HG03469 (cell line): ENCODE data around the gene CRTC2.
A peak's percentile ranks its signal among the peaks of the same experiment; 100 is the strongest.

Experiments
- ATAC-seq: cut with Tn5 transposase; IDR thresholded peaks from one replicate; pipeline ENCODE4 v1.9.1; 2021; ENCODE audit warnings: mild to moderate bottlenecking, moderate library complexity, moderate number of reproducible peaks; ENCODE audit not compliant: unreplicated experiment

CRTC2 gene

DNA sequence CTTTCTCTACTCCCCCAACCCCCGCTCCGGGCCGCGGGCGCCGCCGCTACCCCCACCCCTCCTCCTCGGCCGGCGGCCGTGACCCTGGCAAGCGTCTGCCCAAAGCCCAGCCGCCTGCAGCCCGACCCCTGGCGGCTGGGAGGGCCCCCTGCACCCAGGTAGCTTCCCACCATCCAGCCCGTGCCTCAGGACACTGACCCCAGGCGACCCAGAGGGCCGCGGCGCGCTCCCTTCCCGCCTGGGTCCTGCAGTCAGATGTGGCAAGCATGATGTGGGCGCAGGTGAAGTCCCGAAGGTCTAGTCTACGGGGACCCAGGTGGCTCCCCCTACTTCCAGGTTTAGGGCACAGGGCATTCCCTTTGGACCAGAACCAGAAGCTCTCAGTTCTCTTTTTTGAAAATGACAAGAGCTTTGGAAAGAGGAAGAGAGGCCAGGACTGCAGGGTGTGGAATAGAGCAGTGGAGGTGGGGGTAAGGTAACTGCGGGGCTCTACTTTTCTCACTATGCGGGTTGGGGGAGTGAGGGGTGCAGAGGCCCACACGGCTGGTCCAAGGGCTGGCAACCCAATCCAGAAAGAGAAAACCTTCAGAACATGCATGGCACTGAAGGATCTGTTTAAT, 11.7 kb downstream of the CRTC2 start, which contains the start of gene DENND4B:
Gene DENND4B (minus strand): TSS at position 97 of the 620 bp plus-strand sequence. CDS start 2,344 bp downstream, outside the sequence.
- ATAC-seq, result peak; percentile 36

DNA sequence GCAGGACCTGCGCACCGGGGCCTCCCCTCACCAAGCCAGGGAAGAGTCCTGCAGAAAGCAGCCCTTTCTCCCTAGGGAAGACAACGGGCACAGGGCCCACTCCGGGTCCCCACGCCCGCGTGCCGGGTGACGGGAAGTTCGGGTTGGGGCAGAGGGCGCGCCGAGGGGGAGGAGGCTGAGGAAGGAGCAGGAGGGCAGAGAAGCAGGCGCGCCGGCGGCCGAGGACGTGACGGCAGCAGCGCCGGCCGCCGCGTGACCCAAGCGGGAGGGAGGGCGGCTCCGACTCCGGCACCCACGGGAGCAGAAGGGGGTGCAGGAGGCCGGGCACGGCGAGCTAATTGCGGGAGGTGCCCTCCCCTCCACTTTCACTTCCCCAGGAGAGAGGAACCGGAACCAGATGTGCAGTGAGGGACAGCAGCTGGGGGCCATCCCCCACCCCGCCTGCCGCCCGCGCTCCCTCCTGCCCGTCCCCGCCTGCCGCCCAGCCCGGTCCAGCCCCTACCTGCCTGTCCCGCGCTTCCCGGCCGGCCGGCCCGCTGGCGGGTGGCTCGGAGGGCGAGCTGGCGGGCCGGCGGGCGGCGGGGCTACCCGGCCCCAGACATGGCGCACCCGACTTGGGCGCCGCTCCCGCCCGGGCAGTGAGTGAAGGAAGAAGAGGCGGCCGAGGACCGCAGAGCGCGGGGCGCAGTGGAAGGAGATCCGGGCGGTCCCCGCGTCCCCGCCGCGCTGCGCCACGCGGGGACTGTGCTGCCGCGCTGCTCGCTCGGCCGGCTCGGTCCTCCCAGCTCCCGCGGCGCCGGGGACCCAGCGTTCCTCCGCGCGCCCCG, 12.4 kb downstream of the CRTC2 start:
- ATAC-seq, result peak; percentile 41

DNA sequence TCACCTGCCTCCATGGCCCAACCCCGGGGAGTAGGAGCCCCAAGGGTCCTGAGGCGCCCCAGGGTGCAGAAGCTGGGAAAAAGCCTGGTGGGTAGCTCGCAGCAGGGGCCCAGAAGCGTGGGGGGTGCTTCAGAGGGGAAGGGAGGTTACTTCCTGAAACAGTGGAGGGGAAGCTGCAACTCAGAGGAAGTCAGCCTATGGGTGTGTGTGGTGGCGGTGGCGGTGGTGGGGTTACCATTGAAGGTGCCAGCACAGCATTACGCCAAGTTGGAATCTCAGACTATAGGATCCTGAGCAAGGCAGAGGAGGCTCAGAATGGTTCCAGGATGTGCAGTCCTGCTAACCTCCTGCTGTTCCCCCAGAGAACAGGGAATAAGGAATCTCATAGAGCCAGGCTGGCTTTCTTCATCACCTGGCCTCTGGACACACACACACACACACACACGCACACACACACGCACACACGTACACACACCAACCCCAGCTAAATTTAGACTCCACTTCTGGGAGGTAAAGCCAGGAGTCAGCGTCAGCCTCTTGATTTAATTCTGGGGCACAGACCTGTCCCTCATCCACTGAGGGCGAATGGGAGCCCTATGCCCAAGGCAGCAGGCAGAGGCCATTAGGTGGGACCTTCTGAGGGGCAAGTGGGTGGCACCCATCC, 13.1 kb downstream of the CRTC2 start:
- ATAC-seq, result no peak

DNA sequence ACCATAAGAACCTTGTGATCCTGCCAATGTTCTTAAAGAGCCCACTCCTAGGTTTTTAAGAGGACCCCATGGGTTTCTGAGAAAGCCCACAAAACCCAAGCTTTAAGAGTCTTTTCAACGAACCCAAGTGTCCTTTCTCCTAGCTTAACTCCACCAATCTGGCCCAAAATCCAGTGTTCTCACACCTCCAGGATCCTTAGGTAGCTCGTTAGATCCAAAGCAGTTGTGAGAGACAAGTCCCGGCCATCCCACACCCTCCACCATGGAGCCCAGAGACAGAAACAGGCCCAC, 13.6 kb downstream of the CRTC2 start:
- no peak for ATAC-seq

DNA sequence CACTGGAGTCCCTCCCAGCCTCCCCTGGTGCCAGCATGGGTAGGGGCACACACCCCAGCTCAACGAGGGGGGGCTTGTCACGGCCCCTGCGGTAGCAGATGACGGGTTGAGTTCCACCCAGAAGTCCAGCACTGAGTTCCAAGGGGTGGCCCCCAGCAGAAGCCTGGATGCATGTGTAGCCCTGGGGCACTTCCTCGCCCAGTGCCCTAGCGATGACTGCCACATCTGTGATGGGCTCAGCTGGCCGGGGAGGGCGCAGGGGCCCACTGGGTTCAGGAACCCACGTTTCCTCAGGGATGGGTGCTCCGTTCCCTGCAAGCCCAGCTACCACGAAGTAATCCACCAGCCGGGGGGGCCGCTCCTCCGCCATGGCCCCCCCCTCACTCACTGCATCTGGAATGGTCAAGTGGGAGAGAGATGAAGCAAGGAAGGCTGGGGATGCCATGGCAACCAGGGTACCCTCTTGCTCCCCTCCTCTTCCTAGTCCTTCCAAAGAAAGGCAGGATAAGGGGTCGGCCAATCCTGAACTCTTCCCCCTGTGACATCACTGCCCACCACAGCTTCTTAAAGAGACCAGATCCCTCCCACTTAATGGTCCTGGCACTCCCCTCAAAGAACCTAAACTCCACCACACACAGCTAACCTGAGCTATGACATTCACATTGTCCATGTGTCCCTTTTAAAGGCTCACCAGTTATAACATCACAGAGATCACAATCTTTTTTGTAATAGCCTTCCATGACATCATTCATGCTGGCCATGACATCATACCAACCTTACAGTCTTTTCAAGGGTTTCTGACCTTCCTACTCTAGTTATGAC, 14.2 kb downstream of the CRTC2 start:
- no peak for ATAC-seq

DNA sequence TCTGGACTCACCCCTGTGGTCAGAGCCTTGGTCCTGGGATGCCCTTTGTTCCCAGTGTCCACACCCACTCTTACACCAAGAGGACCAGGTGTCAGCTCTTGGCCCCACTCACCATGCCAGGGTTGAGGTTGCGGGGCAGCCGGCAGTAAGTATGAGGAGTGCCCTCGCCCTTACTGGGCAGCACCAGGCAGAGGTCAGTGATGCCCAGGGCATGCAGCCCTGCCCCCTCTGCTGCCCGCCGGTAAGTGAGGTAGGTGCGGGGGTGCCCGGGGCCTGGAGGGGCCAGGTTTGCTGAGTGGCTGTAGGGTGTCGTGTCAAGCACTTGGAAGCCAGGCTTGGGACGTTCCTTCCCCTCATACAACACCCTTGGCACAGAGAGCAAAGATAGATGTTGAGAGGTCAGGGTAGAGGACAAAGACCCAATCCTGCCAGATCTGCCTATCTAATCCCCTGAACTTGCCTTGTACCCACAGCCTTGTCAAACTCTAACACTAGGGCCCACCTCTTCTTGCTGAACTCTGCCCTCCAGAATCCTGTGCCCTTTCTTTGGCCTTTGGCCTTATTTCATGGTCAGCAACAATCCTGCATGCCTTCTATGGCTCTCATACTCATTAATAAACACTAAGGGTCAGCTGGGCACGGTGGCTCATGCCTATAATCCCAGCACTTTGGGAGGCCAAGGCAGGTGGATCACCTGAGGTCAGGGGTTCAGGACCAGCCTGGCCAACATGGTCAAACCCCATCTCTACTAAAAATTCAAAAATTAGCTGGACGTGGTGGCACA, 15.5 kb downstream of the CRTC2 start:
- ATAC-seq, result no peak

DNA sequence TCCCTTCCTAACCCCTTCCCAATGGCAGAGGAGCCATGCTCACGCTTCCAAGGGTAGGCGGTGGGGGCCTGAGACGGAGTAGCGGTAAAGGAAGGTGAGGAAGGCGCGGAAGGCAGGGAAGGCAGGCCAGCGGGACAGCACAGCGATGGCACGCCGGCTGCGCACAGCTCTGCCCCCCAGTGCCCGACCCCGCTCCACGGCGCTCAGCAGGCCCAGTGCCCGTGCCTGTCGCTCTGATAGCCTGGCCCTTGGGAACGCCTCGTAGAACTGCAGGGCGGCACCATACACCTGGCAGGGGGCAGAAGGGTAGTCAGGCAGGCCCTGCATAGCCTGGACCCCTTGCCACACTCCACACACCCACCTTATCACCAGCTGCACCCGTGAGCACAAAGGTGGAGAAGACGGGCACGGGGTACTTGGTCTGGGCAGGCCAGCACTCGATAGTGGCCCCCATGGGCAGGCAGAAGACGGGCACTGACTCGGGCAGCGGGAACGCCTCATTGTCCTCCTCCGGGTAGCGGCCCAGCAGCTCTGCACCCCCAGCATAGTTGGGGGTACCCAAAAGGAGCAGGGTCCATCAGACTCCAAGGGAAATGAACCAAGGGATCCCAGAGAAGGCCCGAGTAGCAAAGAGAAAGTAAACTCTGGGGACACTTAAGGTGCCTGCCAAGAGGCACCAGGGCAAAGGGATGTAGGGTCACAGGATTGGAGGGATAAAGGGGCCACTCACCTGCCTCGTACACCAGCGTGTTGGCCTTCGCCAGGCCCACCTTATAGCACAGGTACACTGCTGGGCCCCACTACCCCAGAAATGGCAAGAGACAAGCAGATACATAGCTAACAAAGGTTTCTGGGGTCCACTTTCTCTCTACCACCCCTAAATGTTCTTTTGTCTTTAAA, 16.3 kb downstream of the CRTC2 start:
- no peak for ATAC-seq

DNA sequence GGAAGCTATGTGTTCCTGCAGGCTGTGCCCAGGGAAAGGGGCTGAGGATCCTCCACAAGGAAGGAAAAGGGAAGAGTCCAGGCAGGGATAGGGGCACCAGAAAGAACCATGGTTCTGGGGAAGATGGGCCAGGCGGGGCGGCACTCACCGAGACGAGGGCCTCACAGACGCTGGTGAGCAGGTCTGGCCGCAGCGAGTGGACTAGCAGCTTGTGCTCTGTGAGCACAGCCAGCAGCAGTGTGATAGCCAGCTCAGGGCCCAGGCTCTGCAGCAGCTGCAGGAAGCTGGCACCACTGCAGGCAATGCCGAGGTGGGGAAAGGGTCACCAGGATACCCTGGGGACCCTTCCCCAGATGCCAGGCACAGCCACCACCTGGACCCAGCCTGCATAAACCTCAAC, 17.7 kb downstream of the CRTC2 start:
- no peak for ATAC-seq

DNA sequence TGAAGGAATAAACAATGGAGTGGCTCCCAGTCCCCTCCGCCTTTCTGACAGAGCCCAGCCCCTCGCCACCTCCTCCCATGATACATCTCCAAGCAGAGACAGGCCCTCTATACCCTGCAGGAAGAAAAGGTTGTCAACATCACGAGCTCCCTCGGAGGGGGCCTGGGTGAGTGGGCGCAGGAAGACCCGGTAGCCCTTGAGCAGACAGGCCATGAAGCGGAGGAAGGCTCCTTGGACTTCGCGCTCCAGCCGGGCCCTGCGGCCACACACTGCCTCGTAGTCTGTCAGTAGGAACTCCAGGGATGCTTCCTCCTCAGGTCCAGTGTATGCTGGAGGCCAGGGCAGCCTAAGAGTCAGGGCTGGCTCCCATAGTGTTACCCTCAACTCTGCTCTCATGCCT, 18.9 kb downstream of the CRTC2 start:
- ATAC-seq, result no peak

DNA sequence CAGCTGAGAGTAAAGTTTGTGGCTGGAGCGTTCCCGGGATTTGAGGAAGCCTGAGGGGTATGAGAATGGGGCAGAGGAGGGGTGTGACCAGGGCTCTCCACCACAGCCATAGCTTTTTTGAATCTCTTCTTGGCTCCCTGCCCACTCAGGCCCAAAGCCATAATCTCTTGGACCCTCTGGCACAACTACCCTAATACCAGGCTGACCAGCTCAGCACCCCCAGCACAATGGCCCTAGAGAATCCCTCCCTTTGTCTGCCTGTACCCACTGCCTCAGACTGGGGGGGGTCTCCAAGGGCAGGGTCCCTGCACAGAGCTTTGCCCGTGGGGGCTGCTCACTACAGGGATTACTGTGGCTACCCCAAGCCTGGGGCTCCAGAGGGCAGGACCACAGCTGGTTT, 19.4 kb downstream of the CRTC2 start:
- no peak for ATAC-seq

DNA sequence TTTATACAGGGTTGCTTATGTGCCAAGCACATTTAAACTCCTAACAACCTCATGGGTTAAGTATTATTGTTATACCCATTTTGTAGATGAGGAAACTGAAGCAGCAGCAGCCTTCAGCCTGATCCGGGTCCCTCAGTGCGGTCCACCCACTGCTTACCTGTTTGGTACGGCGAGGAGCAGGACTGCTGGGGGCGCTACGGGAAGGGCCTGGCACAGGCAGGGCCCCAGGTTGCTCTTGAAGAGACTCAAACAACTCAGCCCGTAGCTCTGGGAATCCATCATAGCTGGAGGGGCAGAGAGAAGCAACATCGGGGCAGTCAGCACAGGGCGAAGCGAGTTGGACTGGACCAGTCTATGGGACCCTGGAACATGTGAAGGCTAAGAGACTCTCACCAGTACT, 21.1 kb downstream of the CRTC2 start:
- ATAC-seq, result no peak

DNA sequence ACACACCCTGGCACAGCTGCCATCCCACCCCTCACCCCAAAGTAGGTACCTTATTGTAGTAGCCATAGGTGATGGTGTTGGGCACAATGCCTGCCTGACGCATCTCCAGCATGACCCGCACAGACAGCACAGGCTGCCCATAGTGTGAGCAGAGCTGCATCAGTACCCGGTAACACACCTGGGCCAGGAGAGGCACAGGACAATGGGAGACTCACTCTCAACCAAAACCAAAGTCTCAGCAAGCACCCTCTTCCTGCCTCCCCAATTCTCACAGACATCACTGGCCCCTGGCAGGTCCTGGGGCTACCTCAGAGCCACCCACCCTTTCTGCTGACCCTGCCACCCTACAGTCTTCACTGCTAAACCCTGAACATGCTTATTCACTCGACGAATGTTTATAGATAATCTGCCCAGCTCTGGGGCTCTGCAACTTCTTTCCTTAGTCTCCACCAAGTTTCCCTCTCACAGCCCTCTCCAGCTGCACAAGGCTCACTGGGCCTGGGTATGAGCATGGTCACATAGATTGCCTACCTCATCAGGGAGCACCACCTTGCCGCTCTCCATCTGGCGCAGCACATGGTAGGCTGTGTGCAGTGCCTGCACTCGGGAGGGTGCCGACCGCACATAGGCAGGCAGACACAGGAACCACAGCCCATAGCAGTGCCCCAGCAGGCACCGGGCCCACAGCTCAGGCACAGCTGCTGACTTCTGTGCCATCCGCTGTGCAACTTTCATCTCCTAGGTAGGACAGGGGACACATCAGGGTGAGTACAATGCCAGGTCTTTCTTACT, 22.2 kb downstream of the CRTC2 start:
- ATAC-seq, result no peak

DNA sequence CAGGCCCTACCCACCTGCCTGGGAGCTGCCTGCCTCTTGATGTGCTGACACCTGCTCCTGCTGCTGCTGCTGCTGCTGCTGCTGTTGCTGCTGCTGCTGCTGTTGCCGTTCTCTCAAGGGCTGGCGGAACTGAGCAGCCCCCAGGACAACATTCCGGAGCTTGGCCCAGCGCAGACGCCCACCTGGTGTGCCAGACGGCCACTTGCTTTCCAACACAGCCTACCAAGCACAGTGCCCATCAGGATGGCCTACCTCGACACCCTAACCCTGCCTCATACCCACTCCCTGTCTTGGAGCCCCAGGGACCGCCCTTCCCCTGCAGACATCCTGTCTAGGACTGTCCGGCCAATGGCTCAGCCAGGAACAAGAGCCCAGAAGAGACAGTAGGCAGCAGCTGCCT, 23.7 kb downstream of the CRTC2 start:
- ATAC-seq, result no peak

DNA sequence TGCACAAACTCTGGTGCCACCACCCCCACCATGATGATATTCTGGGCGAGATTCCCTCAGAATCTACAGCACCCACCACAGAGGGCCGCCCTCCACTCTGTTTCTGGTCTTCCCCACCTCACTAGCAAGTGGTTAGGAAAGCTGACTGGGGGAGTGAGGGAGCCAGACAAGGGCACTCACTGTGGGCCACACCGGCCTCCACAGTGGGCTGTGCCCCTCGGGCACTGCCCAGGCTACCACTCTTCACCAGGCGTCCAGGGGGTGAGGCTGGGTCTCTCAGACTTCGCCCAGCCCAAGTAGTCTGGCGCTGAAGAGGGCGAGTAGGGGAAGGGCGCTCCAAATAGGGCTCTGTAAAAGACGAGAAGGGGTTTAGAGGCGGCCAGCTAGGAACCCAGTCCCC, 24.5 kb downstream of the CRTC2 start:
- no peak for ATAC-seq

DNA sequence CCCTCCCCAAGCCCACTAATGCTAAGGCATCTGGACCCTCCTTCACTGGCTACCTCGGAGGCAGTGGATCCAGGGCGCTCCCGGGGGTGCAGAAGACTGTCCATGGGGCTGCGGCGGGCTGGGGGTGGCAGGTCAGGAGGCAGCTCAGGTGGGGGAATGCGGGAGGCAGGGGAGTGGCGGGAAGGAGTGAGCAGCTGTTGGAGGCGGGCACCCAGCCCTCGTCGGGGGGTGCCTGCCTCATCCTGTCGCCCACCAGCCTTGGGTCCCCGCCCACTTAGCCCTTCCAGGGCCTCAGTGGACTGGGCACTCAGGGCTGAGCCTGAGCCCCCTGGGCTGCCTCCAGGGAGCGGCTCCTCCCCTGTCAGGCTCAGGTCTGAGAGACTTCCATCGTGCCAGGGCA, 25.0 kb downstream of the CRTC2 start:
- no peak for ATAC-seq

DNA sequence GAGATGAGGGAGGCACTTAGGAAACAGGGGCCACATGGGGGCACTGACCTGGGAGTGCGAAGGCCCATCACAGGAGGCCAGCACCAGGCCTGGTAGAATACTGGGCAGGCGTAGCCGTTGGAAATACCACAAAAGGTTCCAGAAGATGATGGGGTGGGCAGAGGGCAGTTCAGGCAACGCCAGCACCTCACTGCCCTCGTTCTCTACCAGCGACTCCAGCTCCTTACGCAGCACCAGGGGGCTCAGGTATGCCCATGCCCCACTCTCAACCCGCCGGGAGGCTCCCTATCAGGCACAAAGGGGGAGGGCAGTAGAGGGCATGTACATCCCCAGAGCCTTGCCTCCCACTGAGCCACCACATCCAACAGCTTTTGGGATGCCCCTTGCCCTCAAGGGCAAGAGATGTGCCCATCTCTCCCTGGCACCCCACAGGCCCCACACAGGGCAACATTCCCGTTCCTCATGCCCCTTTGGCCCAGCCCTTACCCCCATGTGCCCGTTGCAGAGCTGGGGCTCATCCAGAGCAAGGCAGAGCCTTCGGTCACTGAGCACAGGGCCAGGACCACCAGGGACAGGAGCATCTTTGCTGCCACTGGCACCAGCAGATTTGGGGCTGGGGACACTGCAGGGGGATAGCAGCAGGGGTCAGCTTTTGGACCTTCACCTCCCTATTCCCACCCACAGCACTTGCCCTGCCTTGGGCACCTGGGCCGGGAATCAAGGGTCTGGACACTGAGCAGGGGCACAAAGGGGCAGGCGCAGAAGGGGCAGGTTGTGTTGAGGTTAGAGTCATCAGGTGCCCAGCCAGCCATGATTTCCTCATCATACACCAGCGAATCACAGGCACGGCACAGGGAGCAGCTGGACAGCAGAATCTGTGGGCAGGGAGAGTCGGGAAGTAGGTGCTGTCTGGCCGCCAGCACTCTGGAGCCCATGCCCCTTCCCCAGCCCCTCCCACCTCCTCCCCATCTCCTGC, 26.0 kb downstream of the CRTC2 start:
- no peak for ATAC-seq
